ENCODE measurements around the gene NPAS1.
"Not testable (repeated sequence)": the region's sequence is repeated elsewhere in the genome, so short reads cannot be mapped to it uniquely, and the experiment has no call there.

Gene NPAS1

GRCh38 chr19:47044946-47045866 lies 25.6 kb downstream of the NPAS1 start:
- no peak for DNase-seq

- no peak for DNase-seq
These were observed 26.3 kb downstream of the NPAS1 start for GRCh38 chr19:47045867-47046470.

GRCh38 chr19:47047272-47047762 lies 27.7 kb downstream of the NPAS1 start:
- DNase-seq: peak in 1 of 58 donors; percentile 46

GRCh38 chr19:47047763-47048405 lies 28.2 kb downstream of the NPAS1 start:
- DNase-seq: peak; percentile 14 to 95 (median 82)

GRCh38 chr19:47049307-47049700 lies 29.7 kb downstream of the NPAS1 start:
- no peak for DNase-seq

GRCh38 chr19:47050562-47050961 lies 30.9 kb downstream of the NPAS1 start:
- not testable (repeated sequence) for DNase-seq

GRCh38 chr19:47056411-47056810 lies 36.8 kb downstream of the NPAS1 start:
- DNase-seq: no peak

GRCh38 chr19:47057328-47057727 lies 37.7 kb downstream of the NPAS1 start:
- no peak for DNase-seq

GRCh38 chr19:47058621-47059022 lies 39.0 kb downstream of the NPAS1 start:
- no peak for DNase-seq

GRCh38 chr19:47063874-47064273 lies 44.2 kb downstream of the NPAS1 start:
- peak in 1 of 58 donors; percentile 5 for DNase-seq

GRCh38 chr19:47065242-47065641 lies 45.6 kb downstream of the NPAS1 start:
- DNase-seq: no peak

GRCh38 chr19:47066376-47067214 lies 47.0 kb downstream of the NPAS1 start:
- DNase-seq: no peak

GRCh38 chr19:47067215-47067847 lies 47.7 kb downstream of the NPAS1 start:
- DNase-seq: no peak

- no peak for DNase-seq
These were observed 48.6 kb downstream of the NPAS1 start for GRCh38 chr19:47068246-47068645.

GRCh38 chr19:47068876-47069406 lies 49.3 kb downstream of the NPAS1 start:
- DNase-seq: no peak

- peak in 5 of 58 donors; percentile 2 to 48 (median 7) for DNase-seq
These were observed 50.2 kb downstream of the NPAS1 start for GRCh38 chr19:47069795-47070194.

GRCh38 chr19:47070756-47071155 lies 51.1 kb downstream of the NPAS1 start:
- DNase-seq: peak in 3 of 58 donors; percentile 15 to 19 (median 19)

GRCh38 chr19:47071731-47072130 lies 52.1 kb downstream of the NPAS1 start:
- no peak for DNase-seq

- no peak for DNase-seq
These were observed 52.7 kb downstream of the NPAS1 start for GRCh38 chr19:47072323-47072722.

- no peak for DNase-seq
These were observed 53.9 kb downstream of the NPAS1 start for GRCh38 chr19:47073574-47073973.

Data from anterior cingulate cortex (tissue), 58 donors.